ENCODE measurements around the gene RPS19BP1.

DNA sequence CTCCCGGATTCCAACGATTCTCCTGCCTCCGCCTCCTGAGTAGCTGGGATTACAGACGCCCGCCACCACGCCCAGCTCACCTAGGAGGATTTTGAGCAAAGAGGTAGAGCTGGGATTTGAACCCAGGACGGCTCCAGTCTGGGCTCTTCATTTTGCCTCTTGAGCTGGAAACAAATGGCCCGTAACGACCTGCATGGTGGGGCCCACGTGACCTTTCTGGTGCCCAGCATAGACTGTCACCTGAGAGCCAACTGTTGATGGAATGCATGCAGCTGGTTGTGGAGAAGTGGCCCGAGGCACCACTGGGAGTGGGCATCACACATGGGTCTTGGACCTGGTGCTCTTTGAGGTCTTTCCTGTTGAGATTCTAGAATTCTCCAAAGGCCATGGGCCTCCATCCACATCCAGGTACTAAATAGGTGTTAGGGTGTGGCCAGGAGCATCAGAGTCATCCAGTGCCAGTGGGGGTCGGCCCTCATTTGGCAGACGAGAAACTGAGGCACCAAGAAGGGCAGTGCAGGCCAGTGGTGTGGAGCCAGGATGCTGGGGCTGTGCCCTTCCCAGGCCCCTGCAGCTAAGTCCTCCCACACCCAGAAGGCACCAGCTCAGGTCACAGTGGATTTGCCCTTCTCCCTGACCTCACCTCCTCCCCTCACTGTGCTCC, 8.3 kb downstream of the RPS19BP1 start:
- TF ChIP-seq, protein P1, sequence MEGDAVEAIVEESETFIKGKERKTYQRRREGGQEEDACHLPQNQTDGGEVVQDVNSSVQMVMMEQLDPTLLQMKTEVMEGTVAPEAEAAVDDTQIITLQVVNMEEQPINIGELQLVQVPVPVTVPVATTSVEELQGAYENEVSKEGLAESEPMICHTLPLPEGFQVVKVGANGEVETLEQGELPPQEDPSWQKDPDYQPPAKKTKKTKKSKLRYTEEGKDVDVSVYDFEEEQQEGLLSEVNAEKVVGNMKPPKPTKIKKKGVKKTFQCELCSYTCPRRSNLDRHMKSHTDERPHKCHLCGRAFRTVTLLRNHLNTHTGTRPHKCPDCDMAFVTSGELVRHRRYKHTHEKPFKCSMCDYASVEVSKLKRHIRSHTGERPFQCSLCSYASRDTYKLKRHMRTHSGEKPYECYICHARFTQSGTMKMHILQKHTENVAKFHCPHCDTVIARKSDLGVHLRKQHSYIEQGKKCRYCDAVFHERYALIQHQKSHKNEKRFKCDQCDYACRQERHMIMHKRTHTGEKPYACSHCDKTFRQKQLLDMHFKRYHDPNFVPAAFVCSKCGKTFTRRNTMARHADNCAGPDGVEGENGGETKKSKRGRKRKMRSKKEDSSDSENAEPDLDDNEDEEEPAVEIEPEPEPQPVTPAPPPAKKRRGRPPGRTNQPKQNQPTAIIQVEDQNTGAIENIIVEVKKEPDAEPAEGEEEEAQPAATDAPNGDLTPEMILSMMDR (IDR thresholded peaks at IDR 0.05): no peak
- no peak for TF ChIP-seq POLR2A (IDR thresholded peaks at IDR 0.05)
